SK-N-MC (cell line): ENCODE measurements around the gene ABCG1.

Experiments used
- DNase-seq: peaks from one replicate; pipeline ENCODE4 v3.0.0-alpha.2; 2011; ENCODE audit warnings: low read depth, low spot score
- H3K27ac ChIP-seq: fragments of 200-600 bp; sonication (generic); 2 replicates; pipeline ENCODE4 v1.5.1; 2016; ENCODE audit warnings: mixed run types
- H3K36me3 ChIP-seq: fragments of 200-600 bp; sonication (generic); 2 replicates; pipeline ENCODE4 v1.6.1; 2017; ENCODE audit warnings: antibody characterized with exemption, low read length, mixed read lengths; ENCODE audit not compliant: insufficient read depth
- H3K4me3 ChIP-seq: fragments of 200-600 bp; sonication (generic); 2 replicates; pipeline ENCODE4 v1.5.1; 2016
- H3K9ac ChIP-seq: fragments of 200-600 bp; sonication (generic); 2 replicates; pipeline ENCODE4 v1.8.0; 2017; ENCODE audit warnings: mixed run types, mixed read lengths; ENCODE audit not compliant: insufficient read length
- H3K9me3 ChIP-seq: fragments of 200-600 bp; sonication (generic); 2 replicates; pipeline ENCODE4 v1.6.1; 2017; ENCODE audit warnings: low read depth, mild to moderate bottlenecking, antibody characterized with exemption, low read length, moderate library complexity, mixed read lengths
- EZH2 ChIP-seq: fragments of 200-600 bp; sonication (generic); IDR thresholded peaks from one replicate; pipeline ENCODE4 v1.6.1; 2017; ENCODE audit warnings: antibody characterized with exemption
- FOXP2 ChIP-seq: optimal IDR thresholded peaks from 2 replicates; pipeline ENCODE3; 2011; ENCODE audit warnings: mild to moderate bottlenecking, moderate library complexity; ENCODE audit not compliant: insufficient read depth; ENCODE audit errors: extremely low read length, control extremely low read depth
- POLR2AphosphoS5 ChIP-seq: IDR thresholded peaks from 2 replicates; pipeline ENCODE4 v1.6.1; 2012; ENCODE audit warnings: mild to moderate bottlenecking, low read depth, low read length, borderline replicate concordance

Gene ABCG1

GRCh38 chr21:42272984-42273600 lies 54.2 kb downstream of the ABCG1 start:
- Histone ChIP-seq H3K9me3 (no peaks in the 10 kb centered on the region), H3K9ac (no peak overlapping the region), H3K36me3 (no peaks in the 10 kb centered on the region), H3K4me3 (no peak overlapping the region), H3K27ac (no peak overlapping the region)
- no peak for TF ChIP-seq POLR2AphosphoS5
- no peak for TF ChIP-seq EZH2
- TF ChIP-seq FOXP2 = no peak
- DNase-seq = no peak

GRCh38 chr21:42276076-42276475 lies 57.1 kb downstream of the ABCG1 start:
- TF ChIP-seq POLR2AphosphoS5 (no peak), EZH2 (no peak), FOXP2 (no peak)
- H3K4me3 ChIP-seq = no peak overlapping the region
- H3K36me3 ChIP-seq = no peaks in the 10 kb centered on the region
- no peak for DNase-seq
- no peak overlapping the region for H3K9ac ChIP-seq
- no peaks in the 10 kb centered on the region for H3K9me3 ChIP-seq
- no peak overlapping the region for H3K27ac ChIP-seq

- Histone ChIP-seq H3K9me3 (no peaks in the 10 kb centered on the region), H3K27ac (no peak overlapping the region), H3K36me3 (no peaks in the 10 kb centered on the region), H3K4me3 (no peak overlapping the region), H3K9ac (no peak overlapping the region)
- no peak for DNase-seq
- TF ChIP-seq POLR2AphosphoS5 (no peak), FOXP2 (no peak), EZH2 (no peak)
Measured at GRCh38 chr21:42276526-42277154, 57.7 kb downstream of the ABCG1 start.

- TF ChIP-seq FOXP2 = no peak
- Histone ChIP-seq H3K27ac (no peak overlapping the region), H3K9ac (no peak overlapping the region), H3K36me3 (no peaks in the 10 kb centered on the region), H3K4me3 (no peak overlapping the region), H3K9me3 (no peaks in the 10 kb centered on the region)
- DNase-seq = no peak
Measured at GRCh38 chr21:42277593-42277992, 58.7 kb downstream of the ABCG1 start.

- TF ChIP-seq POLR2AphosphoS5 = no peak
- TF ChIP-seq EZH2 = no peak
- no peak for TF ChIP-seq FOXP2
- no peak overlapping the region for H3K4me3 ChIP-seq
- no peaks in the 10 kb centered on the region for H3K9me3 ChIP-seq
- no peaks in the 10 kb centered on the region for H3K36me3 ChIP-seq
- H3K9ac ChIP-seq = no peak overlapping the region
- H3K27ac ChIP-seq = no peak overlapping the region
- DNase-seq = no peak
Measured at GRCh38 chr21:42278451-42279149, 59.7 kb downstream of the ABCG1 start.

- Histone ChIP-seq H3K36me3 (no peaks in the 10 kb centered on the region), H3K9ac (no peak overlapping the region), H3K9me3 (no peaks in the 10 kb centered on the region), H3K27ac (no peak overlapping the region), H3K4me3 (no peak overlapping the region)
- TF ChIP-seq FOXP2 = no peak
- TF ChIP-seq EZH2 = no peak
- TF ChIP-seq POLR2AphosphoS5 = no peak
- DNase-seq = no peak
Measured at GRCh38 chr21:42279341-42279871, 60.5 kb downstream of the ABCG1 start.

- Histone ChIP-seq H3K9me3 (no peaks in the 10 kb centered on the region), H3K9ac (no peak overlapping the region), H3K36me3 (no peaks in the 10 kb centered on the region), H3K4me3 (no peak overlapping the region), H3K27ac (no peak overlapping the region)
- TF ChIP-seq POLR2AphosphoS5 (no peak), FOXP2 (no peak), EZH2 (no peak)
- no peak for DNase-seq
Measured at GRCh38 chr21:42279888-42280287, 60.9 kb downstream of the ABCG1 start.

GRCh38 chr21:42280356-42281180 lies 61.6 kb downstream of the ABCG1 start:
- H3K9me3 ChIP-seq = no peaks in the 10 kb centered on the region
- H3K4me3 ChIP-seq = no peak overlapping the region
- no peak overlapping the region for H3K9ac ChIP-seq
- TF ChIP-seq POLR2AphosphoS5 (no peak), FOXP2 (no peak), EZH2 (no peak)
- no peak overlapping the region for H3K27ac ChIP-seq
- no peaks in the 10 kb centered on the region for H3K36me3 ChIP-seq
- no peak for DNase-seq
